Testis (tissue), 3 donors: Measurements from ENCODE around the gene KLHL42. TPM values are rescaled to one million over a fixed set of nuclear protein-coding genes. Genes with fewer than 3 reads are reported as not detected.
"Not testable (repeated sequence)": the region's sequence is repeated elsewhere in the genome, so short reads cannot be mapped to it uniquely, and the experiment has no call there.

Source experiments
- DNase-seq: peaks from one replicate; pipeline ENCODE4 v3.0.0-alpha.2; 2019
- H3K27ac ChIP-seq, 2 donors: fragments of 200-600 bp; sonication (generic); one replicate each; pipeline ENCODE4 v1.5.1; 2019
- H3K27me3 ChIP-seq: fragments of 200-600 bp; sonication (generic); one replicate; pipeline ENCODE4 v1.5.1; 2019
- H3K36me3 ChIP-seq: fragments of 200-600 bp; sonication (generic); one replicate; pipeline ENCODE4 v1.5.1; 2017; ENCODE audit warnings: low read depth; ENCODE audit errors: missing control alignments
- H3K4me1 ChIP-seq: fragments of 200-600 bp; sonication (generic); one replicate; pipeline ENCODE4 v1.5.1; 2019
- H3K4me3 ChIP-seq, 2 donors: fragments of 200-600 bp; sonication (generic); one replicate each; pipeline ENCODE4 v1.5.1; 2017 to 2019
- H3K9me3 ChIP-seq: fragments of 200-600 bp; sonication (generic); one replicate; pipeline ENCODE4 v1.5.1; 2017
- CTCF ChIP-seq, 3 experiments: fragments of 450-650 bp in 2 of 3; fragments of 200-600 bp in 1 of 3; sonication (generic) in 1 of 3; IDR thresholded peaks; one replicate each; pipeline ENCODE4 v1.5.1; 2016 to 2019; ENCODE audit warnings: antibody characterized with exemption in 3 of 3, mild to moderate bottlenecking in 2 of 3, moderate library complexity in 1 of 3
- POLR2A ChIP-seq: fragments of 450-650 bp; IDR thresholded peaks from one replicate; pipeline ENCODE4 v1.6.1; 2017; ENCODE audit warnings: antibody characterized with exemption, mild to moderate bottlenecking, moderate library complexity
- WGBS, 2 donors: methylation state at CpG; one replicate each; pipeline ENCODE4 v1.1.5; 2018; 5-methylcytosine and 5-hydroxymethylcytosine counted together
- intact Hi-C: fragments of 100-400 bp; cut with DNase I; formaldehyde crosslinking; loops from one replicate; pipeline ENCODE4 v1.15.1; 2023; ENCODE audit warnings: low total_unique reads
- polyA plus RNA-seq: library from polyadenylated mRNA; stranded (reverse); fragments of 350-450 nt; fragmentation: Illumina TruSeq; extraction: RNeasy Lipid Tissue Mini Kit (QIAGEN cat#74804); gene quantifications from one replicate; pipeline ENCODE4 v1.2.3, GENCODE V29; 2014; ENCODE audit warnings: low read depth, low replicate concordance; ENCODE audit not compliant: insufficient read depth
- small RNA-seq, 2 donors: library from RNA; depleted of rRNA; stranded (forward); fragments of <200 nt; gene quantifications; one replicate each; pipeline ENCODE3, GENCODE V24; 2016
- total RNA-seq, 2 donors: library from RNA; depleted of rRNA; stranded (reverse); fragments of >200 nt; gene quantifications; one replicate each; pipeline ENCODE4 v1.2.3, GENCODE V29; 2016

KLHL42 gene
- total and polyA plus RNA-seq, 3 donors from 2014 or later = 23.7 to 87.8 (median 65.1) TPM

GRCh38 chr12:27845187-27845586 is 65.2 kb downstream of the KLHL42 start:
- Histone ChIP-seq H3K36me3 (no peaks in the 10 kb centered on the region), H3K4me3 (no peak overlapping the region), H3K9me3 (no peaks in the 10 kb centered on the region), H3K27ac (no peak overlapping the region), H3K27me3 (no peaks in the 10 kb centered on the region), H3K4me1 (peaks cover 5% of the 10 kb centered on the region)
- 82 to 89% methylated on average over 2 of the region's 2 CpGs for WGBS, 2 donors
- intact Hi-C loops = no loop called here
- TF ChIP-seq POLR2A (no peak), CTCF (IDR thresholded peaks at IDR 0.05) (no peak)
- no peak for DNase-seq

GRCh38 chr12:27845706-27846105 is 65.7 kb downstream of the KLHL42 start:
- intact Hi-C loops, DNase-seq, H3K4me1 ChIP-seq, H3K9me3 ChIP-seq, H3K27ac ChIP-seq, H3K36me3 ChIP-seq, H3K27me3 ChIP-seq, H3K4me3 ChIP-seq: not testable (repeated sequence)
- 94 to 97% methylated on average over 3 of the region's 3 CpGs for WGBS, 2 donors

- H3K27me3 ChIP-seq, DNase-seq, H3K4me1 ChIP-seq, H3K9me3 ChIP-seq, H3K36me3 ChIP-seq, H3K4me3 ChIP-seq, intact Hi-C loops, H3K27ac ChIP-seq: not testable (repeated sequence)
- WGBS, 2 donors = 92 to 99% methylated on average over 2 of the region's 2 CpGs
Measured at GRCh38 chr12:27847293-27847692, 67.3 kb downstream of the KLHL42 start.

GRCh38 chr12:27851311-27851710 is 71.3 kb downstream of the KLHL42 start:
- Histone ChIP-seq H3K27me3 (no peaks in the 10 kb centered on the region), H3K4me1 (no peaks in the 10 kb centered on the region), H3K27ac (no peak overlapping the region), H3K4me3 (no peak overlapping the region), H3K36me3 (no peaks in the 10 kb centered on the region), H3K9me3 (no peaks in the 10 kb centered on the region)
- no peak for DNase-seq
- no peak for TF ChIP-seq POLR2A
- no peak for TF ChIP-seq CTCF (IDR thresholded peaks at IDR 0.05)
- intact Hi-C loops = no loop called here

- Histone ChIP-seq H3K9me3 (no peaks in the 10 kb centered on the region), H3K36me3 (no peaks in the 10 kb centered on the region), H3K27me3 (no peaks in the 10 kb centered on the region), H3K4me3 (no peak overlapping the region), H3K27ac (no peak overlapping the region), H3K4me1 (no peaks in the 10 kb centered on the region)
- DNase-seq = no peak
- intact Hi-C loops = no loop called here
- TF ChIP-seq CTCF (IDR thresholded peaks at IDR 0.05) = no peak
- TF ChIP-seq POLR2A = no peak
Measured at GRCh38 chr12:27852117-27852516, 72.1 kb downstream of the KLHL42 start.

Small RNA genes within 50 kb of the gene (small RNA-seq; reads per million reads assigned to genes)
- gene RF00019 (0 reads per million in 2 donors), gene RF02271 (0 reads per million in 2 donors)

Other genes starting within 250 kb of the KLHL42 start
- 1 to 10 TPM; 1.0 to 1.1 TPM for gene REP15, start 83.8 kb upstream of the KLHL42 start, total RNA-seq
- gene REP15, start 83.8 kb upstream of the KLHL42 start, polyA plus RNA-seq = 0.73 TPM
- gene MRPS35, start 69.4 kb upstream of the KLHL42 start, total RNA-seq = 10 to 100 TPM; 35.1 to 42.9 TPM
- gene MRPS35, start 69.4 kb upstream of the KLHL42 start, polyA plus RNA-seq = 35.7 TPM
- 1 to 10 TPM; 3.4 TPM for gene MANSC4, start within 50 bp of the KLHL42 start, total RNA-seq
- gene MANSC4, start within 50 bp of the KLHL42 start, polyA plus RNA-seq = 1.1 TPM
- under 1 TPM; 0.47 to 0.50 TPM for gene PTHLH, start 192.5 kb downstream of the KLHL42 start, total RNA-seq
- 2.5 TPM for gene PTHLH, start 192.5 kb downstream of the KLHL42 start, polyA plus RNA-seq